Naive thymus-derived CD4-positive, alpha-beta T cell (primary cell): Measurements from ENCODE around the gene ETV6. TPM values are rescaled to one million over a fixed set of nuclear protein-coding genes. Genes with fewer than 3 reads are reported as not detected.
A peak's percentile ranks its signal among the peaks of the same experiment; 100 is the strongest.

ENCODE experiments used
- ATAC-seq: fragments of 150-1000 bp; cut with Tn5 transposase; 2 replicates; pipeline ENCODE4 v1.10.0; 2021; ENCODE audit warnings: mild to moderate bottlenecking, moderate library complexity
- CTCF ChIA-PET: fragments of 350-600 bp; sonication (Branson Sonifier 250); formaldehyde crosslinking; loops from one replicate; lab custom pipeline; 2021; ENCODE audit warnings: antibody characterized with exemption; lab: Charles Lee
- POLR2A ChIA-PET: fragments of 350-600 bp; sonication (Branson Sonifier 250); formaldehyde crosslinking; loops from one replicate; lab custom pipeline; 2021; ENCODE audit warnings: antibody characterized with exemption, inconsistent platforms; lab: Charles Lee
- DNase-seq, 9 donors: peaks; one replicate each; pipeline versions ENCODE4 v3.0.0 to v3.0.0-alpha.2; 2020 to 2022; ENCODE audit warnings: mixed read lengths in 1 of 9
- H3K27ac ChIP-seq: one replicate; pipeline ENCODE4 v1.7.0; 2013; ENCODE audit warnings: mild to moderate bottlenecking, low read depth, low read length, moderate library complexity
- H3K27me3 ChIP-seq, 2 donors: one replicate each; pipeline ENCODE4 v1.7.0; 2013; ENCODE audit warnings: low read length in 2 of 2, mild to moderate bottlenecking in 2 of 2, moderate library complexity in 2 of 2; ENCODE audit not compliant: control insufficient read depth in 2 of 2, insufficient read depth in 2 of 2
- H3K36me3 ChIP-seq, 3 experiments: 1 replicate in 2 of 3; 2 replicates in 1 of 3; pipeline ENCODE4 v1.7.0; 2013; ENCODE audit warnings: low read length in 3 of 3, mild to moderate bottlenecking in 3 of 3, moderate library complexity in 1 of 3; ENCODE audit not compliant: insufficient read depth in 3 of 3, control insufficient read depth in 2 of 3
- H3K4me1 ChIP-seq, 2 donors: one replicate each; pipeline ENCODE4 v1.7.0; 2013; ENCODE audit warnings: low read length in 2 of 2, mild to moderate bottlenecking in 2 of 2, moderate library complexity in 1 of 2; ENCODE audit not compliant: control insufficient read depth in 2 of 2, insufficient read depth in 2 of 2
- H3K4me3 ChIP-seq: 2 replicates; pipeline ENCODE4 v1.7.0; 2013; ENCODE audit warnings: mild to moderate bottlenecking, low read length
- H3K9me3 ChIP-seq, 3 experiments: 1 replicate in 2 of 3; 2 replicates in 1 of 3; pipeline ENCODE4 v1.7.0; 2013; ENCODE audit warnings: low read length in 3 of 3; ENCODE audit not compliant: control insufficient read depth in 2 of 3
- H3K27ac Mint-ChIP-seq, 9 donors: one replicate each; pipeline ENCODE4 v1.8.0; 2020 to 2022; ENCODE audit warnings: mixed read lengths in 9 of 9, mild to moderate bottlenecking in 8 of 9, moderate library complexity in 5 of 9, inconsistent platforms in 2 of 9
- H3K27me3 Mint-ChIP-seq, 5 donors: one replicate each; pipeline ENCODE4 v1.8.0; 2021 to 2022; ENCODE audit warnings: mixed read lengths in 5 of 5, mild to moderate bottlenecking in 1 of 5
- H3K36me3 Mint-ChIP-seq, 5 donors: one replicate each; pipeline ENCODE4 v1.8.0; 2020 to 2022; ENCODE audit warnings: mixed read lengths in 5 of 5, mild to moderate bottlenecking in 3 of 5, inconsistent platforms in 1 of 5
- H3K4me1 Mint-ChIP-seq, 7 donors: one replicate each; pipeline ENCODE4 v1.8.0; 2020 to 2022; ENCODE audit warnings: mixed read lengths in 7 of 7, mild to moderate bottlenecking in 3 of 7, inconsistent platforms in 1 of 7
- H3K4me3 Mint-ChIP-seq, 10 donors: one replicate each; pipeline ENCODE4 v1.8.0; 2020 to 2022; ENCODE audit warnings: mild to moderate bottlenecking in 10 of 10, mixed read lengths in 10 of 10, moderate library complexity in 6 of 10, inconsistent platforms in 2 of 10
- H3K9me3 Mint-ChIP-seq, 11 donors: one replicate each; pipeline ENCODE4 v1.8.0; 2020 to 2022; ENCODE audit warnings: mixed read lengths in 11 of 11, mild to moderate bottlenecking in 4 of 11, inconsistent platforms in 1 of 11, moderate library complexity in 1 of 11
- intact Hi-C, 2 donors: fragments of 100-400 bp; cut with micrococcal nuclease; formaldehyde crosslinking; loops; one replicate each; pipeline ENCODE4 v1.15.1; 2023
- polyA plus RNA-seq, 2 donors: library from polyadenylated mRNA; unstranded; fragments of 300-500 nt; fragmentation: Illumina TruSeq; gene quantifications; one replicate each; pipeline ENCODE4 v1.2.3, GENCODE V29; 2021
- total RNA-seq, 6 experiments: library from RNA in 5 of 6; stranded (reverse) in 5 of 6; gene quantifications; 1 replicate in 5 of 6; 2 replicates in 1 of 6; pipeline ENCODE4 v1.2.3 and lab custom pipeline; 2021 to 2026

The ETV6 gene
- total and polyA plus RNA-seq, 7 experiments from 2014 or later: 2.2 to 70.3 (median 25.3) TPM

- peak overlapping the region in 2 of 9 donors; percentile 41 to 59 for H3K27ac Mint-ChIP-seq
- Histone ChIP-seq H3K27ac (no peak overlapping the region), H3K9me3 (no peaks in the 10 kb centered on the region), H3K27me3 (no peaks in the 10 kb centered on the region), H3K36me3 (peaks cover 0 to 39% (median 3%) of the 10 kb centered on the region in 3 experiments), H3K4me3 (no peak overlapping the region), H3K4me1 (no peaks in the 10 kb centered on the region)
- POLR2A ChIA-PET: no interaction called here
- DNase-seq (no peak), ATAC-seq (no peak)
- H3K4me1 Mint-ChIP-seq: peaks cover under 1 to 53% (median 16%) of the 10 kb centered on the region in 7 donors
- intact Hi-C loops: no loop called here
- H3K27me3 Mint-ChIP-seq: no peaks in the 10 kb centered on the region
- peaks cover 28 to 74% (median 54%) of the 10 kb centered on the region in 5 donors for H3K36me3 Mint-ChIP-seq
- H3K9me3 Mint-ChIP-seq: peaks cover 0 to 3% (median 0%) of the 10 kb centered on the region in 11 donors
- H3K4me3 Mint-ChIP-seq: no peak overlapping the region
- CTCF ChIA-PET: no interaction called here
Measured at GRCh38 chr12:11882301-11883019, 233.0 kb downstream of the ETV6 start.

GRCh38 chr12:11884116-11884515, 234.6 kb downstream of the ETV6 start:
- Histone ChIP-seq H3K36me3 (peaks cover 0 to 46% (median 3%) of the 10 kb centered on the region in 3 experiments), H3K27me3 (no peaks in the 10 kb centered on the region), H3K4me3 (no peak overlapping the region), H3K9me3 (no peaks in the 10 kb centered on the region), H3K27ac (no peak overlapping the region), H3K4me1 (no peaks in the 10 kb centered on the region)
- ChIA-PET CTCF (no interaction called here), POLR2A (no interaction called here)
- ATAC-seq (no peak), DNase-seq (no peak)
- peak overlapping the region in 5 of 9 donors; percentile 16 to 65 (median 54) for H3K27ac Mint-ChIP-seq
- no peak overlapping the region for H3K4me3 Mint-ChIP-seq
- peaks cover 1 to 49% (median 7%) of the 10 kb centered on the region in 7 donors for H3K4me1 Mint-ChIP-seq
- no peaks in the 10 kb centered on the region for H3K27me3 Mint-ChIP-seq
- peaks cover 0 to 3% (median 0%) of the 10 kb centered on the region in 11 donors for H3K9me3 Mint-ChIP-seq
- intact Hi-C loops: no loop called here
- peaks cover 30 to 84% (median 63%) of the 10 kb centered on the region in 5 donors for H3K36me3 Mint-ChIP-seq

GRCh38 chr12:11884706-11885105, 235.2 kb downstream of the ETV6 start:
- ATAC-seq (peak; percentile 88), DNase-seq (no peak)
- Mint-ChIP-seq H3K27ac (no peak overlapping the region), H3K4me3 (no peak overlapping the region), H3K27me3 (no peaks in the 10 kb centered on the region), H3K4me1 (peaks cover 7 to 52% (median 9%) of the 10 kb centered on the region in 7 donors), H3K36me3 (peaks cover 35 to 85% (median 69%) of the 10 kb centered on the region in 5 donors), H3K9me3 (peaks cover 0 to 9% (median 0%) of the 10 kb centered on the region in 11 donors)
- H3K4me3 ChIP-seq: no peak overlapping the region
- ChIA-PET POLR2A (no interaction called here), CTCF (no interaction called here)
- H3K36me3 ChIP-seq: peaks cover 0 to 46% (median 3%) of the 10 kb centered on the region in 3 experiments
- intact Hi-C loops: no loop called here
- no peaks in the 10 kb centered on the region for H3K27me3 ChIP-seq
- no peak overlapping the region for H3K27ac ChIP-seq
- no peaks in the 10 kb centered on the region for H3K9me3 ChIP-seq
- H3K4me1 ChIP-seq: no peaks in the 10 kb centered on the region

GRCh38 chr12:11885261-11886038, 236.0 kb downstream of the ETV6 start:
- DNase-seq (no peak), ATAC-seq (peak; percentile 52)
- peaks cover 9 to 53% (median 11%) of the 10 kb centered on the region in 7 donors for H3K4me1 Mint-ChIP-seq
- peaks cover 0 to 10% (median 0%) of the 10 kb centered on the region in 11 donors for H3K9me3 Mint-ChIP-seq
- H3K9me3 ChIP-seq: no peaks in the 10 kb centered on the region
- POLR2A ChIA-PET: interaction anchor here (0.6 kb wide), 1 partner anchor 93 kb away, joined by 3 read pairs; no protein-coding TSS in a partner anchor
- H3K27ac Mint-ChIP-seq: peak overlapping the region in 1 of 9 donors; percentile 75
- CTCF ChIA-PET: no interaction called here
- no peaks in the 10 kb centered on the region for H3K4me1 ChIP-seq
- peaks cover 38 to 84% (median 66%) of the 10 kb centered on the region in 5 donors for H3K36me3 Mint-ChIP-seq
- intact Hi-C loops: no loop called here
- H3K27me3 ChIP-seq: no peaks in the 10 kb centered on the region
- no peak overlapping the region for H3K4me3 Mint-ChIP-seq
- no peak overlapping the region for H3K4me3 ChIP-seq
- H3K36me3 ChIP-seq: peaks cover 0 to 44% (median 4%) of the 10 kb centered on the region in 3 experiments
- H3K27me3 Mint-ChIP-seq: no peaks in the 10 kb centered on the region
- H3K27ac ChIP-seq: no peak overlapping the region

- no peak for DNase-seq
- peak overlapping the region in 2 of 9 donors; percentile 3 to 12 for H3K27ac Mint-ChIP-seq
- CTCF ChIA-PET: no interaction called here
- intact Hi-C loops: no loop called here
- no peaks in the 10 kb centered on the region for H3K27me3 ChIP-seq
- H3K27ac ChIP-seq: no peak overlapping the region
- H3K4me1 ChIP-seq: no peaks in the 10 kb centered on the region
- POLR2A ChIA-PET: interaction anchor here (0.6 kb wide), 1 partner anchor 93 kb away, joined by 3 read pairs; no protein-coding TSS in a partner anchor
- no peak overlapping the region for H3K4me3 Mint-ChIP-seq
- ATAC-seq: no peak
- H3K4me3 ChIP-seq: no peak overlapping the region
- peaks cover 42 to 83% (median 69%) of the 10 kb centered on the region in 5 donors for H3K36me3 Mint-ChIP-seq
- peaks cover 7 to 49% (median 11%) of the 10 kb centered on the region in 7 donors for H3K4me1 Mint-ChIP-seq
- peaks cover 0 to 45% (median 8%) of the 10 kb centered on the region in 3 experiments for H3K36me3 ChIP-seq
- H3K9me3 ChIP-seq: no peaks in the 10 kb centered on the region
- H3K27me3 Mint-ChIP-seq: no peaks in the 10 kb centered on the region
- peaks cover 0 to 10% (median 0%) of the 10 kb centered on the region in 11 donors for H3K9me3 Mint-ChIP-seq
Measured at GRCh38 chr12:11886339-11886738, 236.9 kb downstream of the ETV6 start.

- Mint-ChIP-seq H3K4me3 (no peak overlapping the region), H3K27ac (no peak overlapping the region), H3K36me3 (peaks cover 42 to 88% (median 69%) of the 10 kb centered on the region in 5 donors), H3K27me3 (no peaks in the 10 kb centered on the region), H3K9me3 (peaks cover 0 to 10% (median 0%) of the 10 kb centered on the region in 11 donors), H3K4me1 (peaks cover 7 to 38% (median 11%) of the 10 kb centered on the region in 7 donors)
- Histone ChIP-seq H3K36me3 (peaks cover 0 to 61% (median 8%) of the 10 kb centered on the region in 3 experiments), H3K4me3 (no peak overlapping the region), H3K4me1 (no peaks in the 10 kb centered on the region), H3K27ac (no peak overlapping the region), H3K9me3 (no peaks in the 10 kb centered on the region), H3K27me3 (no peaks in the 10 kb centered on the region)
- no peak for DNase-seq
- CTCF ChIA-PET: no interaction called here
- intact Hi-C loops: no loop called here
- POLR2A ChIA-PET: no interaction called here
- no peak for ATAC-seq
Measured at GRCh38 chr12:11888029-11888428, 238.6 kb downstream of the ETV6 start.
